K562 (cell line): ENCODE measurements around the gene SELENOF. TPM values are rescaled to one million over a fixed set of nuclear protein-coding genes. Genes with fewer than 3 reads are reported as not detected.

Source experiments
- CEBPB ChIP-seq: fragments of 450-650 bp; IDR thresholded peaks from 2 replicates; pipeline ENCODE4 v1.6.1; 2016; ENCODE audit warnings: missing genetic modification characterization, missing compliant biosample characterization
- CTCFL ChIP-seq: IDR thresholded peaks from 2 replicates; pipeline ENCODE4 v1.6.1; 2011; ENCODE audit warnings: borderline replicate concordance, low read depth, mild to moderate bottlenecking, moderate library complexity, low read length; ENCODE audit not compliant: insufficient read depth, poor library complexity, severe bottlenecking
- JUNB ChIP-seq: fragments of 450-650 bp; formaldehyde crosslinking; conservative IDR thresholded peaks from 2 replicates; pipeline ENCODE4 v1.4.0; 2020; ENCODE audit warnings: mild to moderate bottlenecking
- MYC ChIP-seq, 2 experiments: fragments of 250-450 bp in 1 of 2; sonication (Bioruptor Pico) in 1 of 2; IDR thresholded peaks; 2 replicates each; pipeline versions ENCODE4 v1.5.1 to v1.6.1; 2012 to 2021; ENCODE audit warnings: low read depth in 2 of 2, borderline replicate concordance in 1 of 2, improper control_type of control experiment in 1 of 2, low read length in 1 of 2, mild to moderate bottlenecking in 1 of 2, moderate library complexity in 1 of 2
- RBM22 ChIP-seq: fragments of 200-400 bp; formaldehyde crosslinking; IDR thresholded peaks from 2 replicates; pipeline ENCODE4 v1.6.1; 2018; ENCODE audit warnings: low read length, low read depth; ENCODE audit not compliant: poor library complexity, severe bottlenecking
- SAP30 ChIP-seq: fragments of 200-600 bp; sonication (generic); IDR thresholded peaks from 2 replicates; pipeline ENCODE4 v1.6.1; 2012; ENCODE audit warnings: borderline replicate concordance, low read depth, mild to moderate bottlenecking, moderate library complexity, low read length, control low read depth, inconsistent platforms; ENCODE audit not compliant: insufficient read depth, poor library complexity, severe bottlenecking
- SIN3A ChIP-seq, 2 experiments: fragments of 150-350 bp in 1 of 2; IDR thresholded peaks; 2 replicates each; pipeline ENCODE4 v1.6.1; 2011 to 2016; ENCODE audit warnings: borderline replicate concordance in 2 of 2, low read depth in 2 of 2, low read length in 2 of 2, mild to moderate bottlenecking in 2 of 2, moderate library complexity in 2 of 2; ENCODE audit not compliant: control insufficient read depth in 1 of 2
- TEAD2 ChIP-seq: fragments of 450-650 bp; IDR thresholded peaks from 2 replicates; pipeline ENCODE4 v1.6.1; 2016; ENCODE audit warnings: missing genetic modification characterization, control low read depth, missing compliant biosample characterization
- TFAP4 ChIP-seq: sonication (generic); formaldehyde crosslinking; IDR thresholded peaks from 2 replicates; pipeline ENCODE4 v1.8.0; 2022; ENCODE audit warnings: missing genetic modification reagents, mild to moderate bottlenecking, moderate library complexity, borderline replicate concordance
- ZFX ChIP-seq: sonication (generic); formaldehyde crosslinking; IDR thresholded peaks from 2 replicates; pipeline ENCODE4 v1.8.0; 2022; ENCODE audit warnings: mild to moderate bottlenecking, missing genetic modification reagents, moderate library complexity
- ZNF232 ChIP-seq: sonication (generic); formaldehyde crosslinking; IDR thresholded peaks from 2 replicates; pipeline ENCODE4 v1.8.0; 2022; ENCODE audit warnings: mild to moderate bottlenecking, missing genetic modification reagents
- ZNF282 ChIP-seq: sonication (generic); formaldehyde crosslinking; IDR thresholded peaks from 2 replicates; pipeline ENCODE4 v1.8.1; 2023; ENCODE audit warnings: missing genetic modification reagents
- ZNF324 ChIP-seq: fragments of 250-450 bp; sonication (Bioruptor Pico); IDR thresholded peaks from 2 replicates; pipeline ENCODE4 v1.4.0; 2020; ENCODE audit warnings: mild to moderate bottlenecking
- ZNF77 ChIP-seq: fragments of 250-450 bp; sonication (Bioruptor Pico); IDR thresholded peaks from 2 replicates; pipeline ENCODE4 v1.5.0; 2020
- polyA plus RNA-seq, 8 experiments: library from polyadenylated mRNA; depleted of rRNA in 4 of 8; stranded (reverse) in 5 of 8; unstranded in 3 of 8; fragments of >200 nt; fragmentation: Nextera tagmentation in 2 of 8; fragmentation: Illumina TruSeq in 1 of 8; extraction: Ambion mirVana in 2 of 8; extraction: Trizol in 1 of 8; gene quantifications; 2 replicates each; pipeline versions ENCODE4 v1.2.1 to v1.2.3, GENCODE V29; 2011 to 2014; ENCODE audit warnings: inconsistent platforms in 1 of 8, missing spikeins in 1 of 8
- total RNA-seq, 7 experiments: library from RNA; depleted of rRNA in 6 of 7; stranded (reverse); fragments of >200 nt in 6 of 7; fragmentation: Illumina TruSeq in 2 of 7; extraction: Trizol in 2 of 7; gene quantifications; 2 replicates each; pipeline versions ENCODE4 v1.2.1 to v1.2.3, GENCODE V29; 2011 to 2021; ENCODE audit warnings: low replicate concordance in 1 of 7
- TF ChIP-seq, protein P1 (sequence below), 2 experiments: fragments of 150-350 bp in 1 of 2; IDR thresholded peaks; 2 replicates each; pipeline ENCODE4 v1.6.1; 2012 to 2016; ENCODE audit warnings: low read depth in 2 of 2, low read length in 2 of 2, mild to moderate bottlenecking in 1 of 2, moderate library complexity in 1 of 2

Gene SELENOF
- total and polyA plus RNA-seq, 9 of the 15 experiments (the other 6 are each of a cell fraction or from before 2014, with no cell fraction given), result 115 to 394 (median 215) TPM

- TF ChIP-seq TEAD2 (tag) (no peak), SIN3A (IDR thresholded peaks at IDR 0.05; ENCODE audit: borderline replicate concordance in 2 of 2, control insufficient read depth in 1 of 2, low read depth in 2 of 2, low read length in 2 of 2) (peak; percentile 36 to 74; a peak in 1 of 4 replicates), MYC (IDR thresholded peaks at IDR 0.05; ENCODE audit: low read depth, low read length) (peak; percentile 31), MYC (CRISPR knock-in tag; IDR thresholded peaks at IDR 0.05; ENCODE audit: borderline replicate concordance, low read depth) (no peak), JUNB (CRISPR knock-in tag) (no peak), ZNF77 (CRISPR knock-in tag) (no peak), RBM22 (no peak), ZNF324 (CRISPR knock-in tag) (no peak), ZNF232 (CRISPR knock-in tag) (no peak), SAP30 (peak; percentile 68), TFAP4 (CRISPR knock-in tag) (peak; percentile 52), CEBPB (tag) (no peak), ZNF282 (CRISPR knock-in tag) (no peak), ZFX (CRISPR knock-in tag) (no peak; the same call in 1 of the 2 replicates), CTCFL (no peak)
- TF ChIP-seq, protein P1, sequence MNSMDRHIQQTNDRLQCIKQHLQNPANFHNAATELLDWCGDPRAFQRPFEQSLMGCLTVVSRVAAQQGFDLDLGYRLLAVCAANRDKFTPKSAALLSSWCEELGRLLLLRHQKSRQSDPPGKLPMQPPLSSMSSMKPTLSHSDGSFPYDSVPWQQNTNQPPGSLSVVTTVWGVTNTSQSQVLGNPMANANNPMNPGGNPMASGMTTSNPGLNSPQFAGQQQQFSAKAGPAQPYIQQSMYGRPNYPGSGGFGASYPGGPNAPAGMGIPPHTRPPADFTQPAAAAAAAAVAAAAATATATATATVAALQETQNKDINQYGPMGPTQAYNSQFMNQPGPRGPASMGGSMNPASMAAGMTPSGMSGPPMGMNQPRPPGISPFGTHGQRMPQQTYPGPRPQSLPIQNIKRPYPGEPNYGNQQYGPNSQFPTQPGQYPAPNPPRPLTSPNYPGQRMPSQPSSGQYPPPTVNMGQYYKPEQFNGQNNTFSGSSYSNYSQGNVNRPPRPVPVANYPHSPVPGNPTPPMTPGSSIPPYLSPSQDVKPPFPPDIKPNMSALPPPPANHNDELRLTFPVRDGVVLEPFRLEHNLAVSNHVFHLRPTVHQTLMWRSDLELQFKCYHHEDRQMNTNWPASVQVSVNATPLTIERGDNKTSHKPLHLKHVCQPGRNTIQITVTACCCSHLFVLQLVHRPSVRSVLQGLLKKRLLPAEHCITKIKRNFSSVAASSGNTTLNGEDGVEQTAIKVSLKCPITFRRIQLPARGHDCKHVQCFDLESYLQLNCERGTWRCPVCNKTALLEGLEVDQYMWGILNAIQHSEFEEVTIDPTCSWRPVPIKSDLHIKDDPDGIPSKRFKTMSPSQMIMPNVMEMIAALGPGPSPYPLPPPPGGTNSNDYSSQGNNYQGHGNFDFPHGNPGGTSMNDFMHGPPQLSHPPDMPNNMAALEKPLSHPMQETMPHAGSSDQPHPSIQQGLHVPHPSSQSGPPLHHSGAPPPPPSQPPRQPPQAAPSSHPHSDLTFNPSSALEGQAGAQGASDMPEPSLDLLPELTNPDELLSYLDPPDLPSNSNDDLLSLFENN (IDR thresholded peaks at IDR 0.05; ENCODE audit: low read depth in 2 of 2, low read length in 2 of 2), result no peak
These were observed 1.2 kb upstream of the SELENOF start (continued) for GRCh38 chr1:86914998-86915736.
